ENCODE results near the gene PABPN1L.
"Not testable (repeated sequence)": the region's sequence is repeated elsewhere in the genome, so short reads cannot be mapped to it uniquely, and the experiment has no call there.

PABPN1L gene

DNA sequence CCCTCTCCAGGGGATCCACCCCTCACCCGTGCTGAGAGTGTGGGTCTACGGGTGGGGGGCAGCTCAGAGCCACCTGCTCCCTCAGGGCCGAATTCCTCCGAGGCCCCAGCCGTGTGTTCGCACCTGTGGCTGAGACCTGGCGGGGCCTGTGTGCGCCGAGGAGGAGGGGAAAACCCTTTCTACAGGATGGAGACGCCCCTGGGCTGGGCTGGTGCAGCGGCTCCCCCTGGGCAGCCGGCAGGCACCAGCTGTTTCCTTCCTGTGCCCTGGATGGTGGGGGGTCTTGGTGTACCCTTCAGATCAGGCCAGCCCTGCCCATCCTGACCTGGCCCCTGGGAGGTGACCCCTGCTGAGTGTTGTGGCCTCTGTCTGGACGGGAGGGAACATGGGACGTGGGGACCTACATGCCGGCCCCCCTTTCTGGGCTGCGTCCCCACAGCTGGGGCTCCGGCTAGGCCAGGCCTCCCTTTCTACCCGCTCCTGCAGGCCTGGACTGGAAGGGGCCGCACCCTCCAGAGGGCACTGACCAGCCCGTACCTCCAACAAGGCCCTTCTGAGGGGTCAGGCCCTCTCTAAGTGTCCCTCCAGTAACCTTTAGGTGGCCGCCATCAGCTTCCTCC lies 28.3 kb upstream of the PABPN1L start:
- Histone ChIP-seq H3K4me2 (ENCODE audit: low read length) (no peak overlapping the region), H3K36me3 (ENCODE audit: control insufficient read depth, low read length) (peaks cover 66% of the 10 kb centered on the region), H3K4me1 (ENCODE audit: control insufficient read depth, low read length) (no peaks in the 10 kb centered on the region), H4K20me1 (ENCODE audit: control insufficient read depth, insufficient read depth, low read depth, low read length) (no peaks in the 10 kb centered on the region), H3K9me2 (replicated peaks; ENCODE audit: control insufficient read depth, low read length) (no peaks in the 10 kb centered on the region), H3K4me3 (ENCODE audit: low read length) (no peak overlapping the region), H3K27me3 (ENCODE audit: control insufficient read depth, low read length) (no peaks in the 10 kb centered on the region), H3K79me2 (ENCODE audit: control insufficient read depth, low read length) (no peaks in the 10 kb centered on the region), H3K9me3 (ENCODE audit: control insufficient read depth, insufficient read depth, low read length) (peaks cover 3% of the 10 kb centered on the region; the same call in 1 of the 2 replicates), H3F3A (ENCODE audit: control insufficient read depth, insufficient read depth) (no peaks in the 10 kb centered on the region), H3K27ac (ENCODE audit: low read depth, low read length) (no peak overlapping the region)
- TF ChIP-seq, protein P1, sequence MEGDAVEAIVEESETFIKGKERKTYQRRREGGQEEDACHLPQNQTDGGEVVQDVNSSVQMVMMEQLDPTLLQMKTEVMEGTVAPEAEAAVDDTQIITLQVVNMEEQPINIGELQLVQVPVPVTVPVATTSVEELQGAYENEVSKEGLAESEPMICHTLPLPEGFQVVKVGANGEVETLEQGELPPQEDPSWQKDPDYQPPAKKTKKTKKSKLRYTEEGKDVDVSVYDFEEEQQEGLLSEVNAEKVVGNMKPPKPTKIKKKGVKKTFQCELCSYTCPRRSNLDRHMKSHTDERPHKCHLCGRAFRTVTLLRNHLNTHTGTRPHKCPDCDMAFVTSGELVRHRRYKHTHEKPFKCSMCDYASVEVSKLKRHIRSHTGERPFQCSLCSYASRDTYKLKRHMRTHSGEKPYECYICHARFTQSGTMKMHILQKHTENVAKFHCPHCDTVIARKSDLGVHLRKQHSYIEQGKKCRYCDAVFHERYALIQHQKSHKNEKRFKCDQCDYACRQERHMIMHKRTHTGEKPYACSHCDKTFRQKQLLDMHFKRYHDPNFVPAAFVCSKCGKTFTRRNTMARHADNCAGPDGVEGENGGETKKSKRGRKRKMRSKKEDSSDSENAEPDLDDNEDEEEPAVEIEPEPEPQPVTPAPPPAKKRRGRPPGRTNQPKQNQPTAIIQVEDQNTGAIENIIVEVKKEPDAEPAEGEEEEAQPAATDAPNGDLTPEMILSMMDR (IDR thresholded peaks at IDR 0.05; ENCODE audit: low read depth, low read length, poor library complexity, severe bottlenecking): no peak
- no peak for TF ChIP-seq EZH2phosphoT487 (IDR thresholded peaks at IDR 0.05; ENCODE audit: borderline replicate concordance, low read length)

DNA sequence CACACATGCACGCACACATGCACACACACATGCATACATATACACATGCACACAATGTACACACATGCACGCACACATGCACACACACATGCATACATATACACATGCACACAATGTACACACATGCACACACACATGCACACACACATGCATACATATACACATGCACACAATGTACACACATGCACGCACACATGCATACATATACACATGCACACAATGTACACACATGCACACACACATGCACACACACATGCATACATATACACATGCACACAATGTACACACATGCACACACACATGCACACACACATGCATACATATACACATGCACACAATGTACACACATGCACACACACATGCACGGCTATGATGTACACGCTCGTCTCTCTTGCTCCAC lies 27.8 kb upstream of the PABPN1L start:
- H4K20me1 ChIP-seq (ENCODE audit: control insufficient read depth, insufficient read depth, low read depth, low read length); H3K9me3 ChIP-seq (ENCODE audit: control insufficient read depth, insufficient read depth, low read length); H3K79me2 ChIP-seq (ENCODE audit: control insufficient read depth, low read length); H3K27me3 ChIP-seq (ENCODE audit: control insufficient read depth, low read length); H3K9me2 ChIP-seq (replicated peaks; ENCODE audit: control insufficient read depth, low read length); H3K4me3 ChIP-seq (ENCODE audit: low read length); H3K27ac ChIP-seq (ENCODE audit: low read depth, low read length); H3F3A ChIP-seq (ENCODE audit: control insufficient read depth, insufficient read depth); H3K4me1 ChIP-seq (ENCODE audit: control insufficient read depth, low read length); H3K4me2 ChIP-seq (ENCODE audit: low read length): not testable (repeated sequence)
- H3K36me3 ChIP-seq (ENCODE audit: control insufficient read depth, low read length): peaks cover 61% of the 10 kb centered on the region

DNA sequence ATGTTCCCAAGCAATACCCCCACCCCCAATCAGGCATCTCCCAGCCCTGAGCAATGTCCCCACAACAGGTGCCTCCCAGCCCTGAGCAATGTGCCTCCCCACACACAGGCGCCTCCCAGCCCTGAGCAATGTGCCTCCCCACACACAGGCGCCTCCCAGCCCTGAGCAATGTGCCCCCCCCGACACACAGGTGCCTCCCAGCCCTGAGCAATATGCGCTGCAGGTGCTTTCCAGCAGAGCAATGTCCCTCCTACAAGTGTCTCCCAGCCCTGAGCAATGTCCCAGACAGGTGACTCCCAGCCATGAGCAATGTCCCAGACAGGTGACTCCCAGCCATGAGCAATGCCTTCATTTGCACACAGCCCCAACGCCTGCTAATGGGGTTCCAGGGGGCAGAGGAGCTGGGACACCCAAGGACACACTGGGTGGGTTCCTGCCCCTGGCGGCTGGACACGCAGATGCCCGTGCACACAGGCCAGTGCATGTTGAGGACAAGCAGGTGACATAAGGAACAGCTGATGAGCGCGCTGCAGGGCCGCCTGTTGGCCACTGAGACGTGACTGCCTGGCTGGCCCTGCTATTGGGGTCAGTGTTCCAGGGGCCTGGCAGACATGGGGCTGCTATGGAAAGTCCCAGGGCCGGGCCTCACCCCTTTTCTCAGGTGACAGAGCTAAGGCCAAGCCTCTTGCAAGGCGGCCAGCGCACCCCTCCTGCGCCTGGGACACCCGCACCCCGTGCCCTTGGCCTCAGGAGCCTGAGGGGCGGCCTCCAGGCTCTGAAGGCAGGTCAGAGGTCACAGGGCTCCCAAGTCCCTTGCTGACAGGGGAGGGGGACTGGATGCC lies 26.9 kb upstream of the PABPN1L start:
- Histone ChIP-seq H3K9me2 (replicated peaks; ENCODE audit: control insufficient read depth, low read length) (no peaks in the 10 kb centered on the region), H3K79me2 (ENCODE audit: control insufficient read depth, low read length) (no peaks in the 10 kb centered on the region), H3F3A (ENCODE audit: control insufficient read depth, insufficient read depth) (no peaks in the 10 kb centered on the region), H3K4me1 (ENCODE audit: control insufficient read depth, low read length) (no peaks in the 10 kb centered on the region), H3K27me3 (ENCODE audit: control insufficient read depth, low read length) (no peaks in the 10 kb centered on the region), H3K4me2 (ENCODE audit: low read length) (no peak overlapping the region), H3K4me3 (ENCODE audit: low read length) (no peak overlapping the region), H3K9me3 (ENCODE audit: control insufficient read depth, insufficient read depth, low read length) (peaks cover 3% of the 10 kb centered on the region; the same call in 1 of the 2 replicates), H3K36me3 (ENCODE audit: control insufficient read depth, low read length) (peaks cover 55% of the 10 kb centered on the region), H4K20me1 (ENCODE audit: control insufficient read depth, insufficient read depth, low read depth, low read length) (no peaks in the 10 kb centered on the region), H3K27ac (ENCODE audit: low read depth, low read length) (no peak overlapping the region)
- TF ChIP-seq EZH2phosphoT487 (IDR thresholded peaks at IDR 0.05; ENCODE audit: borderline replicate concordance, low read length): no peak
- TF ChIP-seq, protein P1 (IDR thresholded peaks at IDR 0.05; ENCODE audit: low read depth, low read length, poor library complexity, severe bottlenecking): no peak

DNA sequence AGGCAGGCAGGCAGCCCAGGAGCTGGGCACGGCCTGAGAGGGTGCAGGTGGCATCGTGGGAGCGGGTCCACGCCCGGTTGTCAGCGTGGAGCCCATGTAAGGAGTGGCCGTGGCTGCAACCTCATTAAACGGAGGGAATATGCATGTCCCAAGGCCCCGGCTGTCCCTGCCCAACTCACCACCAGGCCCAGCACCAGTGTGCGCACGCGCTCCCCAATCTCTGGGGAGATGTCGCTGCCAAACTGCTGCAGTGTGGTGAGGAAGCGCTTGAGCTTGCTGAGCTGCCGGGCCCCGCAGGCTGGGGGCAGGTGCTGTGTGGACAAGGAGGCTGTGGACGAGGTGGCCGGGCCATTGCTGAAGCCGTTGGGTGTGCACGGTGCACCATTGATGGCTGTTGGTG lies 25.6 kb upstream of the PABPN1L start:
- H3K4me1 ChIP-seq (ENCODE audit: control insufficient read depth, low read length): no peaks in the 10 kb centered on the region

More for the DNA sequence above, 25.6 kb upstream of the PABPN1L start:
- no peaks in the 10 kb centered on the region for H3K27me3 ChIP-seq (ENCODE audit: control insufficient read depth, low read length)
- H4K20me1 ChIP-seq (ENCODE audit: control insufficient read depth, insufficient read depth, low read depth, low read length): no peaks in the 10 kb centered on the region
- no peaks in the 10 kb centered on the region for H3K9me2 ChIP-seq (replicated peaks; ENCODE audit: control insufficient read depth, low read length)
- peaks cover 48% of the 10 kb centered on the region for H3K36me3 ChIP-seq (ENCODE audit: control insufficient read depth, low read length)
- H3K27ac ChIP-seq (ENCODE audit: low read depth, low read length): no peak overlapping the region
- no peaks in the 10 kb centered on the region for H3K79me2 ChIP-seq (ENCODE audit: control insufficient read depth, low read length)
- no peaks in the 10 kb centered on the region for H3F3A ChIP-seq (ENCODE audit: control insufficient read depth, insufficient read depth)
- H3K4me2 ChIP-seq (ENCODE audit: low read length): no peak overlapping the region
- H3K9me3 ChIP-seq (ENCODE audit: control insufficient read depth, insufficient read depth, low read length): peaks cover 3% of the 10 kb centered on the region; the same call in 1 of the 2 replicates
- no peak overlapping the region for H3K4me3 ChIP-seq (ENCODE audit: low read length)
- TF ChIP-seq, protein P1 (IDR thresholded peaks at IDR 0.05; ENCODE audit: low read depth, low read length, poor library complexity, severe bottlenecking): no peak
- TF ChIP-seq EZH2phosphoT487 (IDR thresholded peaks at IDR 0.05; ENCODE audit: borderline replicate concordance, low read length): no peak

Measured in DOHH2 (cell line).